Heart left ventricle (tissue), 16 donors: ENCODE results near the gene DNAAF3. TPM values are rescaled to one million over a fixed set of nuclear protein-coding genes. Genes with fewer than 3 reads are reported as not detected.
A peak's percentile ranks its signal among the peaks of the same experiment; 100 is the strongest.

Source experiments
- ATAC-seq, 4 donors: fragments of 200-7000 bp; cut with Tn5 transposase; one replicate each; pipeline ENCODE4 v1.9.1; 2020 to 2022; ENCODE audit warnings: moderate library complexity in 4 of 4, mild to moderate bottlenecking in 3 of 4, moderate number of reproducible peaks in 1 of 4
- DNase-seq, 5 donors: peaks; one replicate each; pipeline ENCODE4 v3.0.0-alpha.2; 2020
- H3K27ac ChIP-seq, 12 donors: fragments of 200-600 bp; sonication (generic) in 4 of 12; one replicate each; pipeline versions ENCODE4 v1.5.0 to v1.8.0; 2016 to 2022; ENCODE audit warnings: mild to moderate bottlenecking in 2 of 12
- H3K27me3 ChIP-seq, 9 donors: fragments of 200-600 bp; sonication (generic) in 2 of 9; one replicate each; pipeline versions ENCODE4 v1.5.1 to v1.8.0; 2016 to 2022; ENCODE audit warnings: mild to moderate bottlenecking in 3 of 9
- H3K36me3 ChIP-seq, 9 donors: fragments of 200-600 bp; sonication (generic) in 2 of 9; one replicate each; pipeline versions ENCODE4 v1.5.0 to v1.8.0; 2018 to 2022; ENCODE audit warnings: mild to moderate bottlenecking in 2 of 9
- H3K4me1 ChIP-seq, 12 donors: fragments of 200-600 bp; sonication (generic) in 4 of 12; one replicate each; pipeline versions ENCODE4 v1.5.0 to v1.8.0; 2016 to 2022; ENCODE audit warnings: mild to moderate bottlenecking in 3 of 12
- H3K4me3 ChIP-seq, 12 donors: fragments of 200-600 bp; sonication (generic) in 4 of 12; one replicate each; pipeline versions ENCODE4 v1.5.0 to v1.8.0; 2017 to 2022; ENCODE audit warnings: mild to moderate bottlenecking in 9 of 12, moderate library complexity in 4 of 12
- H3K9me3 ChIP-seq, 12 donors: fragments of 200-600 bp; sonication (generic) in 4 of 12; one replicate each; pipeline versions ENCODE4 v1.5.0 to v1.8.0; 2016 to 2022; ENCODE audit warnings: mild to moderate bottlenecking in 1 of 12
- POLR2A ChIP-seq, 2 donors: fragments of 450-650 bp; IDR thresholded peaks; one replicate each; pipeline ENCODE4 v1.6.1; 2017; ENCODE audit warnings: antibody characterized with exemption in 2 of 2, mild to moderate bottlenecking in 2 of 2, moderate library complexity in 2 of 2
- WGBS, 4 donors: extraction: QIAGEN DNeasy Blood & Tissue Kit in 2 of 4; methylation state at CpG; one replicate each; pipeline versions ENCODE4 v1.1.5 to v1.1.7; 2013 to 2018; 5-methylcytosine and 5-hydroxymethylcytosine counted together
- intact Hi-C, 10 donors: fragments of 100-400 bp; cut with DNase I; formaldehyde crosslinking; loops; one replicate each; pipeline versions ENCODE4 v1.11.1 to v1.14.2; 2022
- microRNA-seq, 4 donors: library from miRNA; unstranded; fragments of <30 nt; microRNA quantifications; one replicate each; pipeline versions ENCODE4 to v1.2.0, GENCODE V29; 2017 to 2020
- polyA plus RNA-seq, 2 donors: library from polyadenylated mRNA; stranded (reverse); fragments of 200-250 nt; gene quantifications; one replicate each; pipeline ENCODE4 v1.2.3, GENCODE V29; 2013
- total RNA-seq, 9 donors: library from RNA; depleted of rRNA in 2 of 9; stranded (reverse); fragments of >200 nt in 2 of 9; fragmentation: NEBNext Ultra II Directional in 3 of 9; extraction: Animal tissue kit (Norgen Biotek cat#: 25700) in 3 of 9; gene quantifications; one replicate each; pipeline versions ENCODE4 v1.1.0 to v1.2.4, GENCODE V29; 2016 to 2023
- TF ChIP-seq, protein P1 (sequence below), 12 donors: fragments of 200-600 bp; sonication (generic) in 4 of 12; IDR thresholded peaks; one replicate each; pipeline versions ENCODE4 v1.5.0 to v1.8.0; 2018 to 2022; ENCODE audit warnings: antibody characterized with exemption in 12 of 12, mild to moderate bottlenecking in 5 of 12
- donor health status: ischemic (EF 13 %, LVEDD 7.1; RV severe dilation, severe dysfunction).
- donor health status: healthy with polysubstance abuse.
- donor health status: DM: no; HTN: yes; CAD: no.
- donor health status: DM: no; HTN: no; CAD: no.
- donor health status: ischemic (EF 25% LVEDD 6.9; RV normal size, moderate dysfunction).
- donor health status: ischemic (EF 25% LVEDD 5.7; RV mildly dilated, moderate dysfunction).
- donor health status: healthy.
- donor health status: DM: yes; HTN: yes; CAD: no.
- donor health status: ischemic (EF 35%, LVEDD 5.7; RV mildly dilated, moderate dysfunction).
- donor health status: nonischemic (EF 11% LVEDD 7.7; RV severe dilation, severe dysfunction).
- donor health status: DM: yes; HTN: yes; CAD: no.
- donor health status: PGD.
- donor health status: ischemic (EF 29% LVEDD 5.4; RV normal size, mild dysfunction).
- donor health status: nonischemic (EF 23%, LVEDD 6.1; RV moderate dilation, normal function).

DNAAF3 gene
- total and polyA plus RNA-seq, 11 donors = 0.56 to 5.7 (median 2.1) TPM

DNA sequence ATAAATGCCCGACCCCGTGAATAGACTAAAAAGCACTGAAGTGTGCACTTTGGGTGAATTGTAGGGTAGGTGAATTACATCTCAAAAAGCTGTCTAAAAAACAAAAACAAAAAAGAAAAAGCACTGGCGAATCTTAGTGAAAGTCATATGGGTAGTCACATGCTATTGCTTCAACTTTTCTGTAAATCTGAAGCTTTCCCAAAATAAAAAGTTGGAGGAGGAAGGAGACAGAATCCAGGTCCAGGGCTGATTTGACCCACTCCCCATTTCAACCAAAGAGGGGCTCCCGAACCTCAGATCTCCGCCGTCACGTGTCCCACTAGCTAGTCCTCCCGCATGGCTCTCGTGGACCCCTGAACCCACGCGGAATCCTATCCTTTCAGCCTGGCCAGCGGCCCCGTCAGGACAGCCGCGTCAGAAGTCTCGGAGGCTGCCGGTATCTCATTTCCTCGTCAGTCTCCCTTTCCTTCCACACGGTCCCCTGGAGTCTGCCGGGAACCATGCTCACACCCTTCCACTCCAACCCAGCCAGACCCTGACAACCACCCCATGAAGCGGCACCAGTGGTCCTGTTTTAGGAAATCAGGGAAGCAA, 55.1 kb downstream of the DNAAF3 start:
- Histone ChIP-seq H3K4me1 (peaks cover 5 to 63% (median 44%) of the 10 kb centered on the region in 12 donors), H3K4me3 (no peak overlapping the region), H3K27ac (peak overlapping the region; percentile 82 to 99 (median 96)), H3K36me3 (peaks cover 0 to 44% (median 34%) of the 10 kb centered on the region in 9 donors), H3K27me3 (no peaks in the 10 kb centered on the region), H3K9me3 (no peaks in the 10 kb centered on the region)
- TF ChIP-seq, protein P1, sequence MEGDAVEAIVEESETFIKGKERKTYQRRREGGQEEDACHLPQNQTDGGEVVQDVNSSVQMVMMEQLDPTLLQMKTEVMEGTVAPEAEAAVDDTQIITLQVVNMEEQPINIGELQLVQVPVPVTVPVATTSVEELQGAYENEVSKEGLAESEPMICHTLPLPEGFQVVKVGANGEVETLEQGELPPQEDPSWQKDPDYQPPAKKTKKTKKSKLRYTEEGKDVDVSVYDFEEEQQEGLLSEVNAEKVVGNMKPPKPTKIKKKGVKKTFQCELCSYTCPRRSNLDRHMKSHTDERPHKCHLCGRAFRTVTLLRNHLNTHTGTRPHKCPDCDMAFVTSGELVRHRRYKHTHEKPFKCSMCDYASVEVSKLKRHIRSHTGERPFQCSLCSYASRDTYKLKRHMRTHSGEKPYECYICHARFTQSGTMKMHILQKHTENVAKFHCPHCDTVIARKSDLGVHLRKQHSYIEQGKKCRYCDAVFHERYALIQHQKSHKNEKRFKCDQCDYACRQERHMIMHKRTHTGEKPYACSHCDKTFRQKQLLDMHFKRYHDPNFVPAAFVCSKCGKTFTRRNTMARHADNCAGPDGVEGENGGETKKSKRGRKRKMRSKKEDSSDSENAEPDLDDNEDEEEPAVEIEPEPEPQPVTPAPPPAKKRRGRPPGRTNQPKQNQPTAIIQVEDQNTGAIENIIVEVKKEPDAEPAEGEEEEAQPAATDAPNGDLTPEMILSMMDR (IDR thresholded peaks at IDR 0.05) = no peak
- TF ChIP-seq POLR2A (IDR thresholded peaks at IDR 0.05) = no peak
- 48 to 57% (median 53%) methylated on average over 15 to 21 of the region's 21 CpGs for WGBS, 4 donors
- intact Hi-C loops = no loop called here
- DNase-seq = peak in 1 of 5 donors; percentile 32
- ATAC-seq = no peak

DNA sequence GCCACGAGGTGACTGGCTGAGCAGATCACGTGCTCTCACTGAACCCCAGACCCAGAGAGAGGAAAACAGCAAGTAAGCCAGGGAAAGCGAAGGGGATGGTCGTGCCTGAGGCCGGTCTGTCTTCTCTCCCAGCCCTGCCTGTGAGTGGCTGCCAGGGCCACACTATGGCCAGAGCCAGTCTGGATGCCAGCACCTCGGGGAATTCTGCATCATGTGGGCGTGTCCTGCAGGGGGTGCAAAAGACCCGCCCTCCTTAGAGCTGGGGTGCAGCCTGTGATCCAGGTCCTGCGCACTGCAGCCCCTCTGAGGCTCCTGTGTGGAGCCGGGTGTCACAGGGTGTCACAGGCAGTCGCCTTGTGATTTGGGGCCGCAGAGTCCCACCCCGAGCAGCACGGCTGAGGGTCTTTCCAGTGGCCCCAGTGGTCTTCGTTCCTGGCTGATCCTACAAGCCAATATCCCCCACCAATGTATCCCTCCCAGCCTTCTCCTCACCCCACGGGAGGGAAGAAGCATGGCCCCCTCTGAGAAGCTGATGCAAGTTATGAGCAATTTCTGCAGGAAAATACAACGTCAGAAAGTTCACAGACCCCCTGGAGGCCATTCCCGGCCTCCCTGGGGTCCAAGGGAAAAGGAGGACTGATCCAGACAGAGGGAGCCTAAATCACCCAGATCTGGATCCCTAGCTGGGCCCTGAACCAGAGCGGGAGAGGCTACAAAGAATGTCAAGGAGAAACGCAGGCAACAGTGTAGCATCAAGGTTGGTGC, 56.7 kb downstream of the DNAAF3 start:
- Histone ChIP-seq H3K27ac (peak overlapping the region in 4 of 12 donors; percentile 13 to 96 (median 23)), H3K9me3 (no peaks in the 10 kb centered on the region), H3K27me3 (no peaks in the 10 kb centered on the region), H3K4me3 (no peak overlapping the region), H3K4me1 (peaks cover 0 to 47% (median 30%) of the 10 kb centered on the region in 12 donors), H3K36me3 (peaks cover 0 to 58% (median 45%) of the 10 kb centered on the region in 9 donors)
- 69 to 84% (median 81%) methylated on average over 19 to 20 of the region's 20 CpGs for WGBS, 4 donors
- TF ChIP-seq, protein P1 (IDR thresholded peaks at IDR 0.05) = no peak
- TF ChIP-seq POLR2A (IDR thresholded peaks at IDR 0.05) = no peak
- DNase-seq (peak in 1 of 5 donors; percentile 25), ATAC-seq (no peak)
- intact Hi-C loops = no loop called here

Small RNAs within 50 kb of the gene (microRNA-seq; reads per million reads assigned to microRNA genes)
- 0 to 0.06 (median 0) reads per million in 4 donors for gene MIR7975

Other genes starting within 250 kb of the DNAAF3 start
- gene NLRP7, start 219.1 kb downstream of the DNAAF3 start, total RNA-seq = not detected
- gene NLRP7, start 219.1 kb downstream of the DNAAF3 start, polyA plus RNA-seq = not detected
- gene NLRP2, start 200.2 kb downstream of the DNAAF3 start, total RNA-seq = 1 to 10 TPM in 1 of 9 donors, under 1 TPM in 4, not detected in 4; 0.12 to 5.5 (median 0.79) TPM
- gene NLRP2, start 200.2 kb downstream of the DNAAF3 start, polyA plus RNA-seq = under 1 TPM in 1 of 2 donors, not detected in 1; 0.07 TPM
- 1 to 10 TPM in 1 of 9 donors, under 1 TPM in 7, not detected in 1; 0.24 to 1.7 (median 0.51) TPM for gene GP6, start 128.3 kb downstream of the DNAAF3 start, total RNA-seq
- under 1 TPM; 0.65 to 0.88 TPM for gene GP6, start 128.3 kb downstream of the DNAAF3 start, polyA plus RNA-seq
- 10 to 100 TPM; 29.3 to 60.7 (median 43.0) TPM for gene RDH13, start 103.5 kb downstream of the DNAAF3 start, total RNA-seq
- 10 to 100 TPM; 34.6 to 37.9 TPM for gene RDH13, start 103.5 kb downstream of the DNAAF3 start, polyA plus RNA-seq
- gene EPS8L1, start 90.7 kb downstream of the DNAAF3 start, total RNA-seq = 10 to 100 TPM in 1 of 9 donors, 1 to 10 TPM in 5, under 1 TPM in 3; 0.44 to 25.5 (median 1.5) TPM
- gene EPS8L1, start 90.7 kb downstream of the DNAAF3 start, polyA plus RNA-seq = 1 to 10 TPM; 3.0 to 3.3 TPM
- gene PPP1R12C, start 49.0 kb downstream of the DNAAF3 start, total RNA-seq = 100 to 1,000 TPM; 116 to 324 (median 209) TPM
- gene PPP1R12C, start 49.0 kb downstream of the DNAAF3 start, polyA plus RNA-seq = 100 to 1,000 TPM; 230 to 264 TPM
- gene TNNT1, start 17.4 kb downstream of the DNAAF3 start, total RNA-seq = 100 to 1,000 TPM in 3 of 9 donors, 10 to 100 TPM in 6; 18.7 to 192 (median 58.6) TPM
- 100 to 1,000 TPM in 1 of 2 donors, 10 to 100 TPM in 1; 23.8 to 264 TPM for gene TNNT1, start 17.4 kb downstream of the DNAAF3 start, polyA plus RNA-seq
- gene TNNI3, start 8.9 kb downstream of the DNAAF3 start, total RNA-seq = over 10,000 TPM in 3 of 9 donors, 1,000 to 10,000 TPM in 6; 1,912 to 14,347 (median 9,662) TPM
- over 10,000 TPM in 1 of 2 donors, 1,000 to 10,000 TPM in 1; 3,704 to 34,502 TPM for gene TNNI3, start 8.9 kb downstream of the DNAAF3 start, polyA plus RNA-seq
- gene SYT5, start 13.7 kb upstream of the DNAAF3 start, total RNA-seq = under 1 TPM in 1 of 9 donors, not detected in 8; 0.15 TPM
- not detected for gene SYT5, start 13.7 kb upstream of the DNAAF3 start, polyA plus RNA-seq
- gene PTPRH, start 42.9 kb upstream of the DNAAF3 start, total RNA-seq = 1 to 10 TPM in 8 of 9 donors, under 1 TPM in 1; 0.75 to 5.7 (median 2.3) TPM
- 10 to 100 TPM in 1 of 2 donors, 1 to 10 TPM in 1; 1.8 to 11.4 TPM for gene PTPRH, start 42.9 kb upstream of the DNAAF3 start, polyA plus RNA-seq
- gene TMEM86B, start 62.1 kb upstream of the DNAAF3 start, total RNA-seq = 1 to 10 TPM in 8 of 9 donors, under 1 TPM in 1; 0.64 to 2.5 (median 1.9) TPM
- gene TMEM86B, start 62.1 kb upstream of the DNAAF3 start, polyA plus RNA-seq = 1 to 10 TPM; 2.7 to 3.1 TPM
- 10 to 100 TPM; 28.6 to 59.9 (median 41.1) TPM for gene PPP6R1, start 92.4 kb upstream of the DNAAF3 start, total RNA-seq
- gene PPP6R1, start 92.4 kb upstream of the DNAAF3 start, polyA plus RNA-seq = 10 to 100 TPM; 34.7 to 60.4 TPM
- 10 to 100 TPM; 25.7 to 42.0 (median 30.6) TPM for gene HSPBP1, start 113.5 kb upstream of the DNAAF3 start, total RNA-seq
- gene HSPBP1, start 113.5 kb upstream of the DNAAF3 start, polyA plus RNA-seq = 10 to 100 TPM; 56.4 to 76.0 TPM
- 1 to 10 TPM; 2.0 to 7.4 (median 3.6) TPM for gene BRSK1, start 117.4 kb upstream of the DNAAF3 start, total RNA-seq
- gene BRSK1, start 117.4 kb upstream of the DNAAF3 start, polyA plus RNA-seq = 1 to 10 TPM; 1.6 to 1.8 TPM
- 10 to 100 TPM in 1 of 9 donors, 1 to 10 TPM in 4, under 1 TPM in 3, not detected in 1; 0.43 to 14.1 (median 1.2) TPM for gene TMEM150B, start 158.7 kb upstream of the DNAAF3 start, total RNA-seq
- under 1 TPM; 0.72 to 0.79 TPM for gene TMEM150B, start 158.7 kb upstream of the DNAAF3 start, polyA plus RNA-seq
- 10 to 100 TPM in 1 of 9 donors, 1 to 10 TPM in 8; 3.6 to 10.8 (median 7.2) TPM for gene KMT5C, start 173.3 kb upstream of the DNAAF3 start, total RNA-seq
- gene KMT5C, start 173.3 kb upstream of the DNAAF3 start, polyA plus RNA-seq = 1 to 10 TPM; 3.3 to 6.2 TPM
- under 1 TPM in 1 of 9 donors, not detected in 8; 0.16 TPM for gene COX6B2, start 188.1 kb upstream of the DNAAF3 start, total RNA-seq
- not detected for gene COX6B2, start 188.1 kb upstream of the DNAAF3 start, polyA plus RNA-seq
- not detected for gene GARIN5B, start 196.6 kb upstream of the DNAAF3 start, total RNA-seq
- gene GARIN5B, start 196.6 kb upstream of the DNAAF3 start, polyA plus RNA-seq = not detected
- under 1 TPM in 2 of 9 donors, not detected in 7; 0.11 to 0.43 TPM for gene IL11, start 203.8 kb upstream of the DNAAF3 start, total RNA-seq
- gene IL11, start 203.8 kb upstream of the DNAAF3 start, polyA plus RNA-seq = under 1 TPM in 1 of 2 donors, not detected in 1; 0.25 TPM
- not detected for gene TMEM190, start 210.2 kb upstream of the DNAAF3 start, total RNA-seq
- not detected for gene TMEM190, start 210.2 kb upstream of the DNAAF3 start, polyA plus RNA-seq
- gene TMEM238, start 217.7 kb upstream of the DNAAF3 start, total RNA-seq = 1 to 10 TPM in 2 of 9 donors, under 1 TPM in 5, not detected in 2; 0.35 to 2.2 (median 0.56) TPM
- gene TMEM238, start 217.7 kb upstream of the DNAAF3 start, polyA plus RNA-seq = not detected
- gene RPL28, start 219.3 kb upstream of the DNAAF3 start, total RNA-seq = 1,000 to 10,000 TPM in 1 of 9 donors, 100 to 1,000 TPM in 8; 196 to 1,019 (median 565) TPM
- 1,000 to 10,000 TPM in 1 of 2 donors, 100 to 1,000 TPM in 1; 768 to 1,391 TPM for gene RPL28, start 219.3 kb upstream of the DNAAF3 start, polyA plus RNA-seq
- gene UBE2S, start 241.2 kb upstream of the DNAAF3 start, total RNA-seq = 10 to 100 TPM; 16.5 to 51.8 (median 29.1) TPM
- gene UBE2S, start 241.2 kb upstream of the DNAAF3 start, polyA plus RNA-seq = 10 to 100 TPM; 10.9 to 27.3 TPM